Activated naive CD4-positive, alpha-beta T cell treated with Interleukin-2 at 50 U/mL for 16 hours (primary cell): ENCODE results near the gene ADAM10.
"Not testable (repeated sequence)": the region's sequence is repeated elsewhere in the genome, so short reads cannot be mapped to it uniquely, and the experiment has no call there.

Experiments used
- DNase-seq: peaks from one replicate; pipeline ENCODE4 v3.0.0-alpha.2; 2020

ADAM10 gene, protein sequence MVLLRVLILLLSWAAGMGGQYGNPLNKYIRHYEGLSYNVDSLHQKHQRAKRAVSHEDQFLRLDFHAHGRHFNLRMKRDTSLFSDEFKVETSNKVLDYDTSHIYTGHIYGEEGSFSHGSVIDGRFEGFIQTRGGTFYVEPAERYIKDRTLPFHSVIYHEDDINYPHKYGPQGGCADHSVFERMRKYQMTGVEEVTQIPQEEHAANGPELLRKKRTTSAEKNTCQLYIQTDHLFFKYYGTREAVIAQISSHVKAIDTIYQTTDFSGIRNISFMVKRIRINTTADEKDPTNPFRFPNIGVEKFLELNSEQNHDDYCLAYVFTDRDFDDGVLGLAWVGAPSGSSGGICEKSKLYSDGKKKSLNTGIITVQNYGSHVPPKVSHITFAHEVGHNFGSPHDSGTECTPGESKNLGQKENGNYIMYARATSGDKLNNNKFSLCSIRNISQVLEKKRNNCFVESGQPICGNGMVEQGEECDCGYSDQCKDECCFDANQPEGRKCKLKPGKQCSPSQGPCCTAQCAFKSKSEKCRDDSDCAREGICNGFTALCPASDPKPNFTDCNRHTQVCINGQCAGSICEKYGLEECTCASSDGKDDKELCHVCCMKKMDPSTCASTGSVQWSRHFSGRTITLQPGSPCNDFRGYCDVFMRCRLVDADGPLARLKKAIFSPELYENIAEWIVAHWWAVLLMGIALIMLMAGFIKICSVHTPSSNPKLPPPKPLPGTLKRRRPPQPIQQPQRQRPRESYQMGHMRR

DNA sequence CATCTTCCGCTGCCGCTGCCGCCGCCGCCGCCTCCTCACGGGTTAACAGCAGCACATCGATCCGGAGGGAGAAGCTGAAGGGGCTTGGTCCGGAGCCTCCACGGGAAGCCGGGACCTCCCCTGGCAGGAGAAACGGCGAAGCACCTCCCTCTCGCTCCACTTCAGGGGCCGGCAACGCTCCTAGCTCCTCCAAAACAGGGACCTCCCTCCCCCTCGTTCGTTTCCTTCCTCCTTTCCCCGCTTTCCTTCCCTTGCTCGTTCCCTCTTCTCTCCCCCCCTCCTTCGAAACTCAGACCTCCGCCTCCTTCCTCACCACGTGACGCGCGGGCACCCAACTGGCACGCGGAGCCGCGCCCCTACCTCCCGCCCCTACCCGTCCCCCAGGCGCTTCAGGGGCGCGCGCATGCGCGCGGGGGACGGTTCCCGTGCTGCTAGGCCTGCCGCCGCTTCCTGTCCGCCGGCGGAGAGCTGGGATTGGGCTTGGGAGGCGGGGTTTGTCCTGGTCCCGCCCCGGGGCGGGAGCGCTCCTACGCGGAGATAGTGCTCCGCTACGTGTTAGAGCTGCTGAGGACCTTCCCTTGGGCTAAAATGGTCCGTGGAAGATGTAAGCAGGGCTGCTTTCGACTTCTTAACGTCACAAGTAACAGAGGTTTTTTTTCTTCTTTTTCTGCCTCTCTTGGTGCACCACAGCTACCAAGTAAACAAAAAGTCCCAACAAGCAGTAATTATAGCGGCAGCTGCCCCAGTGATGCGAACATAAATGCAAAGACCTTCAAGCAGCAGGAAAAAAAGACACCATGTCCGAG is at the start of gene ADAM10:
Gene ADAM10, minus strand, starts transcription at position 176 of the 806 bp plus-strand sequence. Its CDS starts 173 bp downstream, at position 3.
- peak; percentile 99 for DNase-seq

DNA sequence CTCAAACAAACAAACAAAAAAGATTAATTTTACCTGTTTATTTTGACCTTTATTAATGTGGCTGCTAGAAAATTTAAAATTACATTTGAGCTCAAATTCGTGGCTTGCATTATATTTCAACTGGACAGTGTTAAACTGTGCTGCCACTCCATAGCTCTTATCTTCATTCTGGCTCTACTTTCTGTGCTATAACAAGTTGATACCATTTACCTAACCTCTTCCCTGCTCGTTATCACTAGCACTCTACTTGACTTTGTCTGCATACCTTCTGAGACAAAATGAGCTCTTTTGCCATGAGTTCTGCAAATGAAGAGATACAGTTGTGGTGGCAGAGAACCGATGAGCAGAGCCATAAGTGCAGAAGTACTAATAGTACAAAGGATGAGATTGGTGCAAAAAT is 48.0 kb upstream of the ADAM10 start:
- DNase-seq = no peak

DNA sequence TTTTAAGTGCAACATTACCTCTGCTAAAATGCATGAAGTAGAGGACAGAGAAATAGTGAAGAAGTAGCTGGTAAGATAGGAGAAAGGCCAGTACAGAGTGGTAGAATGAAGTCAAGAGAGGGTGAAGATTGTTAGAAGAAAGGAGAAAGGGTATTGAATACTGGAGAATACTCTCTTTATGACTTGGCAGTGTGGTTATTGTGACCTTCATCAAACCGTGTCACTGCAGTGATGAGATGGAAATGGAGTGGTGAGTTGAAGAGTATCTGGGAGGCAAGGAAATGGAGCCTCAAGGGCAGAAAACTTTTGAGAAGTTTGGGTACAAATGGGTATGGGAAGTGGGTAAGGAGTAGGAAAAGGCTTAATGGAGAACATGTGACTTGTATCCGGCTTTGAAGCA is 46.3 kb upstream of the ADAM10 start:
- no peak for DNase-seq

DNA sequence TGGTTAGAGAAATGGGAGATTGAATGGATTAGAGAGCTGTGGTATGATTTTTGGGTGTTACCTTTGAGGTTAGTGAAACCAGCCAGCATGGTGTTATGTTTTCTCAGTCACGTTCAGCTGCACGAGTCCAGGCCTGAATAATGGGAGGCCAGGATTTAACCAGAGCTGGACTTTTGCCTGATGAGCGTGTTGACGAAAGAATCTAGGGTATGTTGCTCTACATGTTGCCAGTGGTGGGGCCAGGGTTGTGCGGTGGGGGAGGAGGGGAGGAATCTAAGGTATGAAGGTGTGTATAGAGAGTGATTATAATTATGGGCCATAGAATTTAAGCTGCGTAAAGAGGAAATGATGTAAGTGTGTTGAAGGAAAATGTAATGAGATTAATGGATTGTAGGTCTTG is 44.4 kb upstream of the ADAM10 start:
- DNase-seq = no peak

DNA sequence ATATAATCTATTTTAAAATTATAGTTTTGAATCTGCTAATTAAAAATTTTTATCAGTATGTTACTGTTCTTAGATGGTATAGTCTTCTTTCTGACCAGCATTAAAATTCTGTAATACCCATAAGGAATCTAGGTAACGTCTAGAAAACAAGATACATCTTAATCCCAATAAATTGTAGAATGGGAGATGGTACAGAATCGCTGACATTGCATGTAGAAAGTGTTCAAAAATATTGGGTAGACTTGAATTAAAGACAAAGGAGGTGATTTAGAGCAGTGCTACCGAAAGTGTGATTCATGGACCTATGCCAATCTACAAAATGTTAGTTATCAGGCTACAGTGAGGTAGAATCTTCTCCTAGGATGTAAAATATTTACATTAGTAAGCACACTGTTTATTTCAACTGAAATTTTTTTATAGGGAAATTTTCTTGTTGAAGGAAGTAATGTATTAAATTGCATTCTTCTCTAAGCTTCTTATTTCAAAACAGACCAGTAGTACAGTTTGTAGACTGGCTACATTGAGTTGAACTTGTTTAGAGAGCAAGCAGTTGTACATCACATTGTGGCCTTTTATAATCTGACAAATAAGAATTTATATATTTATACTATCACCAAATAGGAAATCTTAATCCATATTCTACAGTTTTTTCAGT is 38.7 kb upstream of the ADAM10 start:
- DNase-seq = no peak

DNA sequence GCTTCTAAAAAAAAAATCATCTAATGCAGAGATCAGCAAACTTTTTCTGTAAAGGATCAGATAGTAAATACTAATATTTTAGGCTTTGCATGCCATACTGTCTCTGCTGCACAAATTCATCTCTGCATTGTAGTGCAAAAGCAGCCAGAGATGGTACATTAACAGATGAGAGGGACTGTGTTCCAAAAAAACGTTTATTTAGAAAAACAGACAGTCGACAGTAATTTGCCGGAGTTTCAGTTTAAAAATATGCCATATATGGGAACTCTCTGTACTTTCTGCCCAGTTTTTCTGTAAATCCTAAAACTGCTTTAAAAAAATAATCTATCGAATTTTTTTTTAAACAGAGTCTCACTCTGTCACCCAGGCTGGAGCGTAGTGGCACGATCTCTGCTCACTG is 35.8 kb upstream of the ADAM10 start:
- DNase-seq = no peak

DNA sequence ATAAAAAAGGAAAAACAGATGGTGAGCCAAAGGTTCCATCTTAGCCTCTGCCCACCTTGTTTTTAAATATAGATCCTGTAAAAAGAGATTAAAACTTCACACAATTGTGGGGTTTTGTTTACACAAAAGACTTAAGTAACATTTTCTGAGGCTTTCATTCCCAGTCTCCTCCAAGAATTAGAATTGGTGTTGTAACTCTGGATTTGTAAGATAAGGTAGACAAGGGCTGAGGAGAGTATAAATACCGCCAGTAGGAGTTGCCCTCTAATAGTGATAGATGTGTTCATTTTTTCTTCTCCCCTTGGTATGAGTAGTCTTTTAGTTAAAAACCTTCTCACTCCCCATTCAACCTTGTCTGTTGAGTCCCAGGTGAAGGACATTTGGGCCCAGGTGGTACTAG is 30.0 kb upstream of the ADAM10 start:
- no peak for DNase-seq

DNA sequence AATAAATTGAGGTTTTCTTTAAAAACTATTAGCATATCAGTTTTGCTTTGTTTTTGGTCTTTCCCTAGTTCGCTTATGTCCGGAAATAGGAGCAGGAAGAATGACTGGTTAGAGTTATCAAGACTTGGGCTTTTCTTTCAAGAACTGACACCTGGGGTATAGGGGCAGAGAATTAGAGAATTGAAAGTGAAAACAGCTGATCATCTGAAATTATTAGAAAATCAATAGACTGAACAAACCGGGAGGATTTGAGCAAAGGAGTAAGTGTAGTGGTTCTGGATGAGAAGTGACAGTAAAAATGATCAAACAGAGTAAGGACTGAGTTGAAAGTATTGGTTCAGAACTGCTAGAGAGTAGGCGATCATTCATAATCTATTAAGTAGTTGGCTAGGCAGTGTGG is 27.6 kb upstream of the ADAM10 start:
- DNase-seq = no peak

DNA sequence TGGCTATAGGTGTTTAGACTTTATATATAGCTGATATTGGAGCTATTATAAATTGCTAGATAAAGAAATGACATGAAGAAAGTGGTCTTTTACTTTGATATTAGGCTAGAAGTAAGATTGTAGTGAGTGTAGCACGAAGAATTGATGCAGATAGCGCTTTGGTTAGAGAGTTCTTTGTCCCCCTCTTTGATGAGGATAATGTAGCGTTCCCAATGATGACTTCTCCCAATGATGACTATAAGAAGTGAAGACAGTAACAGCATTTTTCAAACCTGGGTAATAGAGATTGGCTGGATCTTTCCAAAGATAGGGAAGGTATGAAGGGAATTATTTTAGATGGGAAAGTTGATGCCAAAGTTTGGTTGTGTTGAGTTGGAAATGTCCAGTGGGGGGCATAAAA is 25.9 kb upstream of the ADAM10 start:
- DNase-seq = no peak

DNA sequence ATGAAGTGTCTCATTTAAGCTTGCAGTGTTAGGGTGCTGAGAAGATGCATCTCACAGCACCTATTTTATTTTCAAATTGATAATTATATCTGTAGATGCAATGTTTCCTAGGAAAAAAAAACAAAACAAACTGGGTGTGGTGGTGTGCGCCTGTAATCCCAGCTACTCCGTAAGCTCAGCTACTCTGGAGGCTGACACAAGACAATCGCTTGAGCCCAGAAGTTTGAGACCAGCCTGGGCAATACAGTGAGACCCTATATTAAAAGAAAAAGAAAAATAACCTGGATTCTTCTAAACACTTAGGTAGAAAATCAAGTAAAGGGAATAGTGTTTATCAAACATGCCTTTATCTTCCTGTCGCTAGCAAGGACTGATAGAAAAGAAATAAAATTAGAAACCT is 23.5 kb upstream of the ADAM10 start:
- no peak for DNase-seq

DNA sequence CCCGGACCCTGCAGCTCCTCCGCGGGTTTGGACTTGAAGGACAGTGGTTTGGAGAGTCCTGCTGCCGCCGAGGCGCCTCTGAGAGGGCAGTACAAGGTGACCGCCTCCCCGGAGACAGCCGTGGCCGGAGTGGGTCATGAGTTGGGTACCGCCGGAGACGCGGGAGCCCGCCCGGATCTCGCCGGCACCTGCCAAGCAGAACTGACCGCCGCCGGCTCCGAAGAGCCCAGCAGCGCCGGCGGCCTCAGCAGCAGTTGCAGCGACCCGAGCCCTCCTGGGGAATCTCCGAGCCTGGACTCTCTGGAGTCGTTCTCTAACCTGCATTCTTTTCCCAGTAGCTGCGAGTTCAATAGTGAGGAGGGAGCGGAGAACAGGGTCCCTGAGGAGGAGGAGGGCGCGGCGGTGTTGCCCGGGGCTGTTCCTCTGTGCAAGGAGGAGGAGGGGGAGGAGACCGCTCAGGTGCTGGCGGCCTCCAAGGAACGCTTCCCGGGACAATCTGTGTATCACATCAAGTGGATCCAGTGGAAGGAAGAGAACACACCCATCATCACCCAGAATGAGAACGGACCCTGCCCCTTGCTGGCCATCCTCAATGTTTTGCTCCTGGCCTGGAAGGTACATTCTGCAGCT is 22.2 kb upstream of the ADAM10 start:
- DNase-seq = peak; percentile 25

DNA sequence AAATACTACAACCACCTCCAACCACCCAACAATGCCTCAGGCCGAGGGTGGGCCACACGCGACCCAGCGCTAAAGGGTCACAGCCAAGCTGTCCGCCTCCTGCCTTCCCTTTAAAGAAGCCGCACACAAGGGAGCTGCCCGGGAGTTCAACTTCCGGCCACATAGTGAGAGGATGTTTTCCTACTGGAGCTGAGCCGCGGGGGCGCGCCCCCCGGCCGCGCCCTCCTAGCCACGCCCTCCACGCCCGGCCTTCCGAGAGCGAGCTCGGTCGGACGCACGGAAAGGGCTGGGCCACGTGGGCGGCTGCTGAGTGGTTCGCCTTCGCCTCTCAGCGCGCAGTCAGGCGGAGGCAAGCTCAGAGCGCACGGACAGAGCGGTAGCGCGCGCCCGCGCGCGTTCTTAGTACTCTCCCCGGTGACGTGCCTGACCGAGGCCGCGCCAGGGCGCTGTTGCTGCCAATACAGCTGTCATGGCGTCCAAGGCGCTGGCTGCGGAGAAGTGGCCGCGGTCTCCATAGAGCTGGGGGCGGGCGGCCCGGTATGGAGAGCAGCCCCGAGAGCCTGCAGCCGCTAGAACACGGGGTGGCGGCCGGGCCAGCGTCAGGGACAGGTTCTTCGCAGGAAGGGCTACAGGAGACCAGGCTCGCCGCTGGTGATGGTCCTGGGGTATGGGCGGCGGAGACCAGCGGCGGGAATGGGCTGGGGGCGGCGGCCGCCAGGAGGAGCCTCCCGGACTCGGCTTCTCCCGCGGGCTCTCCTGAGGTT is 21.5 kb upstream of the ADAM10 start, which contains the start of gene MINDY2:
Gene MINDY2, plus strand, starts transcription at position 446 of the 764 bp plus-strand sequence. Its CDS starts 94 bp downstream, at position 540.
- peak; percentile 93 for DNase-seq

DNA sequence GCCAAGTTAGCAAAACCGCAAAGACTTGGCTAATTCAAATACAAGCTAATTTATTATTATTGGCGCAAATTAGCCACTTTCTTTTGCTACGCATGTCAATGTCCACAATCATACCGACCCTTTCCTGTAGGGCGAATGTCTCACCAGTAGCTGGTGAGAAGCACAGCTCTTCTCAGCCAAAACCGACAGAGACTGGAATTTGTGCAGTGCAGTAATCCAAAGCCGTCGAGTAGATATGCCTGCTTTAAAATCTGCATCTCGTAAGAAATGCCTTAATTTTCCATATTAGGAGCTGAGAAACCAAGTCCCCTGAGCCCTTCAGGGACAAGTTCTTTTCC is 21.0 kb upstream of the ADAM10 start:
- no peak for DNase-seq

DNA sequence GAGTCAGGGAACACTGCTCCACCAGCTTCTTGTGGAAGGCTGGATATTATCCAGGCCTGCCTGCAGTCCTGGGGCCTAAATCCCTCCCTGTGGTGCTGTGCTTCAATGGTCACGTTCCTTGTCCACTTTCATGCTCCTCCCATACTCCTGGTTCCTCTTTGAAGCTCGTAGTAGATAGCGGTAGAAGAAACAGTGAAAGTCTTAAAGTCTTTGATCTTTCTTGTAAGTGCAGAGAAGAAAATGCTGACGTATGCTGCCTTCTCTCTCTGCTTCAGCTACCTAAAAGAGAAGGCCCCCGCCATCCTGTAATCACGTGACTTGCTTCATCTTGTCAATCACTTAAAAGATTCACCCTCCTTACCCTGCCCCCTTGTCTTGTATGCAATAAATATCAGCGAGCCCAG is 19.1 kb upstream of the ADAM10 start:
- not testable (repeated sequence) for DNase-seq

DNA sequence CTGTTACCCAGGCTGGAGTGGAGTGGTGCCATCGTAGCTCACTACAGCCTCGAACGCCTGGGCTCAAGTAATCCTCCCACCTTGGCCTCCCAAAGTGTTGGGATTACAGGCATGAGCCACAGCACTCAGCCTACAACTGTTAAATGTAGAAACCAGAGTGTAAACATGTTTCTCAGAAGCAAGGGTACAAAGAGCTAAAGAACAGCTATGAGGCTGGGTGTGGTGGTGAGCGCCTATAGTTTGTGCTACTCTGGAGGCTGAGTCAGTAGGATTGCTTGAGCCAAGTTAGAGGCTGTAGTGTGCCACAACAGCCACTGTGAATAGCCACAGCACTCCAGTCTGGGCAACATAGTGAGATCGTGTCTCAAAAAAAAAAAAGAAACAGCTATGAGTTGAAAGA is 16.8 kb upstream of the ADAM10 start:
- no peak for DNase-seq

DNA sequence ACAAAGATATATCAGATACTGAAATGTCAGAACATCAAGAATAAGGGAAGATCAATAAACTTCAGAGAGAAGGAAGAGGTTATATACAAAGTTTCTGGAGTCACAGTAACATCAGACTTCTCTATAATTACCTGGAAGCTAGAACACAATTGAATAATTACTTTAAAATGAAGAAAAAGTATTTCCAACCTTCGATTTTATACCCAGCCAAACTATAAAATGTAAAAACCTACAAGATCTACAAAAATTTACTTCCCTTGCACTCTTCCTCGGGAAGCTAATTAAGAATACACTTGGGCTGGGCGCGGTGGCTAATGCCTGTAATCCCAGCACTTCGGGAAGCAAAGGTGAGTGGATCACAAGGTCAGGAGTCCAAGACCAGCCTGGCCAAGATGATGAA is 15.0 kb upstream of the ADAM10 start:
- DNase-seq = no peak

DNA sequence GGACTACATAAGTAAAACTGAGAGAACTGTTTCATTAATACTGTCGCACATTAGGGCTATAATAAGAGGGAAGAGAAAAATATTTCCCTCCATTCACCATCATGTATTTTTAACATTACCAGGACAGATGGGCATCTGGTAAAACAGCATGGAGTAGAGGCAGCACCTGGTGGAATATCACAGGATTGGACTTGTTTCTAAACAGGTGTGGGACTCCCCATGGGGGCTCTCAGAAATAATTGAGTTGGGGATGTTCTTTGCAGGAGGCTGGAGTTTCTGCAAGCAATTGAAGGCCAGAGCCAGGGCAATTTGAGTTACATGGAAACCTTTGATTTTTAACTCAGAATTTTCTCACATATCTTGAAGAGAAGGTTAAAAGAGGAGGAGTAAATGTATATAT is 13.2 kb upstream of the ADAM10 start:
- DNase-seq = no peak

DNA sequence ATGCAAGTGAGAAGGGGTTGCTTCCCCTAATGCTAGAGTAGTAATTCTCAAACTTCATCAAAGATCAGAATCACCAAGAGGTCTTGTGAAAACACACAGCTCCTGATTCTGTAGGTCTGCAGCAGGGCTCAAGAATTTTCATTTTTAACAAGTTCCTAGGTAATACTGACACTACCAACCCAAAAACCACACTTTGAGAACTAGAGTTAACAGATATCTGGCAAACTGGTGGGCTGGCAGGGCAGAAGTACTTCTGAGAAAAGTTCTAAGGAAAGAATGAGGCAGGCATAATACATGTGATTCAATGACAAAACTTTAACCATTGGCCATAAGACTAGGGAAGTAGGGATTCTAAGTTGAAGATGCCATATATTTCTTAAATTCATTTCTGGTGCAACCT is 12.8 kb upstream of the ADAM10 start:
- no peak for DNase-seq

DNA sequence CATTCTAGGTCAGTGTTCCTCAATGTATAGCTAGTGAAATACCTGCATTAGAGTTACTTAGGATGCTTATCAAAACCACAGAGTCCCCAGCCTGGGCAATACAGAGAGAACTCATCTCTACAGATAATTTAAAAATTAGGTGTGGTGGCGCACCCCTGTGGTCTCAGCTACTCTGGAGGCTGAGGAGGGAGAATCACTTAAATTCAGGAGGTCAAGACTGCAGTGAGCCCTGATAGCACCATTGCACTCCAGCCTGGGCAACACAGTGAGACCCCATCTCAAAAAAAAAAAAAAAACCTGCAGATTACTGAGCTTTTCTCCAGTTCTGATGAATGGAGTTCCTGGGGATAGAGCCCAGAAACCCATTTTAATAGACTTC is 11.5 kb upstream of the ADAM10 start:
- DNase-seq = peak; percentile 15

DNA sequence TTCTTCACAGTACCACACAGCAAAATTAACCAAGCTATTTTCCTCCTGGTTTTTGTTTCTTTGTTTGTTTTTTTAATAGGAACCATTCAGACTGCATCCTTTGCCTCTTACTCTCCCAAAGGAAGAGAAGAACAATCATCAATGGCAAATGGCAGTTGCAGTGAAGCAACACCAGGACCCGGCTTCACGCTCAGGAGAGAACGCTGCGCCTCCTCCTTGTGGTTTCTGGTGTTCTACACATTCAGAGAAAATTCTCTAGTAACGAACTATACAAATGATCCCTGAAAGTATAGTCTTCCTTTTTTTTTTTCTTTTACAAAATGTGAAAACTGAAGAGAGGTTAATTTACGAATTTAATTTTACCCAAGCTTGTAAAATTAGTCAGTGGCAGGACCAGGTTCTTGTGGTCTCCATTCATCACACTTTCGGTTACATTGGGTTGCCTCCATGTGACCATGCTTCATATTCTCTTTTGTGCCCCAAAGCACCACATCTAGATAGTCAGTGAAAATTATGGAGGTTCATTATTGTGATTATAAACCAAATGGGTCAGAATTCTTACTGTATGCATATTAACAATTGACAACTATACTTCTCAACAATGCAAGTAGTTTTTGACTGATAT is 11.0 kb upstream of the ADAM10 start:
- DNase-seq = no peak

DNA sequence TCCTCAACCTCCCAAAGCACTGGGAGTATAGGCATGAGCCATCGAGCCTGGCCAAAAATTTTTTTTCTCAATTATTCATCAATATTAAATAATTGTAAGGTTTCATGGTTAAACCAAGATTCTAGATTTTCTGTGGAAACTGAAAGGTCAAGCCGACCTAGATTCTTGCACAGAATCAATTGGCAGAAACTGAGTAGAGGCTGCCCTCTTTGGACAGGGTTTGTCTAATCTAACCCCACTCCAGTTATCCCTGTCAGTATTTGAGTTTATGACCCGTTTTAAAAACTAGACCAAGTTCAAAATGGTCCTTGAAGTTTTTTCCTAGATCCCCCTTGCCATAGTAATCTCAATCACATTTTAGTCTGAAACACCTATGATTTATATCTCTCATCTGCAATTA is 8.6 kb upstream of the ADAM10 start:
- no peak for DNase-seq
